ENCODE measurements around the gene MPRIP.
"Not testable (repeated sequence)": the region's sequence is repeated elsewhere in the genome, so short reads cannot be mapped to it uniquely, and the experiment has no call there.

- TF ChIP-seq PBX3 (CRISPR knock-in tag; IDR thresholded peaks at IDR 0.05); ZNF623 (tag by site-specific recombination; IDR thresholded peaks at IDR 0.05); CTCF (tag by site-specific recombination; IDR thresholded peaks at IDR 0.05); ZFP37 (tag by site-specific recombination; IDR thresholded peaks at IDR 0.05): not testable (repeated sequence)
These were observed 31.7 kb upstream of the MPRIP start for GRCh38 chr17:17010545-17011034.
